Chondrocyte (in vitro differentiated cells): Measurements from ENCODE around the gene NFKBIE. TPM values are rescaled to one million over a fixed set of nuclear protein-coding genes. Genes with fewer than 3 reads are reported as not detected.

ENCODE experiments used
- DNase-seq: peaks from one replicate; pipeline ENCODE4 v3.0.0; 2021; ENCODE audit warnings: mixed read lengths, low spot score
- H3K27ac Mint-ChIP-seq: one replicate; pipeline ENCODE4 v1.8.0; 2021; ENCODE audit warnings: mild to moderate bottlenecking, moderate library complexity, mixed read lengths; ENCODE audit not compliant: unreplicated experiment
- H3K27me3 Mint-ChIP-seq: 2 replicates; pipeline ENCODE4 v1.8.0; 2021; ENCODE audit warnings: low read depth, mixed read lengths
- H3K36me3 Mint-ChIP-seq: 2 replicates; pipeline ENCODE4 v1.8.0; 2021; ENCODE audit warnings: low read depth, mixed read lengths
- H3K4me1 Mint-ChIP-seq: 2 replicates; pipeline ENCODE4 v1.8.0; 2021; ENCODE audit warnings: low read depth, mild to moderate bottlenecking, mixed read lengths
- H3K4me3 Mint-ChIP-seq: one replicate; pipeline ENCODE4 v1.8.0; 2021; ENCODE audit warnings: mild to moderate bottlenecking, moderate library complexity, mixed read lengths; ENCODE audit not compliant: unreplicated experiment
- H3K9me3 Mint-ChIP-seq: 2 replicates; pipeline ENCODE4 v1.8.0; 2021; ENCODE audit warnings: low read depth, mixed read lengths
- CTCF ChIP-seq: fragments of 200-600 bp; sonication (generic); IDR thresholded peaks from 2 replicates; pipeline ENCODE4 v1.5.0; 2021; ENCODE audit warnings: antibody characterized with exemption, mild to moderate bottlenecking, moderate library complexity
- total RNA-seq: library from RNA; stranded (reverse); gene quantifications from 3 replicates; pipeline ENCODE4 v1.2.1, GENCODE V29; 2021

NFKBIE gene
- total RNA-seq, 1 donor from 2014 or later: 6.2 TPM

- Mint-ChIP-seq H3K4me3 (no peak overlapping the region), H3K9me3 (no peaks in the 10 kb centered on the region), H3K27ac (no peak overlapping the region), H3K27me3 (no peaks in the 10 kb centered on the region), H3K36me3 (peaks cover 45% of the 10 kb centered on the region), H3K4me1 (no peaks in the 10 kb centered on the region)
- TF ChIP-seq CTCF: no peak
- no peak for DNase-seq
Observed at GRCh38 chr6:44305200-44305725, 39.9 kb upstream of the NFKBIE start.

GRCh38 chr6:44304282-44305199, 39.2 kb upstream of the NFKBIE start:
- peak; percentile 82 for TF ChIP-seq CTCF

GRCh38 chr6:44303842-44304241, 38.5 kb upstream of the NFKBIE start:
- H3K4me1 Mint-ChIP-seq: no peaks in the 10 kb centered on the region
- no peak for TF ChIP-seq CTCF
- no peak overlapping the region for H3K4me3 Mint-ChIP-seq
- peaks cover 5% of the 10 kb centered on the region for H3K27me3 Mint-ChIP-seq
- no peaks in the 10 kb centered on the region for H3K9me3 Mint-ChIP-seq
- H3K27ac Mint-ChIP-seq: no peak overlapping the region
- DNase-seq: no peak
- H3K36me3 Mint-ChIP-seq: peaks cover 40% of the 10 kb centered on the region

More at GRCh38 chr6:44304282-44305199, 39.2 kb upstream of the NFKBIE start:
- Mint-ChIP-seq H3K4me3 (no peak overlapping the region), H3K36me3 (peaks cover 43% of the 10 kb centered on the region), H3K4me1 (no peaks in the 10 kb centered on the region), H3K27me3 (no peaks in the 10 kb centered on the region), H3K27ac (no peak overlapping the region), H3K9me3 (no peaks in the 10 kb centered on the region)
- no peak for DNase-seq

GRCh38 chr6:44302856-44303255, 37.5 kb upstream of the NFKBIE start:
- peaks cover 36% of the 10 kb centered on the region for H3K36me3 Mint-ChIP-seq

More at GRCh38 chr6:44302856-44303255, 37.5 kb upstream of the NFKBIE start:
- Mint-ChIP-seq H3K4me1 (peaks cover 4% of the 10 kb centered on the region), H3K9me3 (no peaks in the 10 kb centered on the region), H3K27me3 (peaks cover 9% of the 10 kb centered on the region), H3K4me3 (no peak overlapping the region), H3K27ac (no peak overlapping the region)
- no peak for DNase-seq
- no peak for TF ChIP-seq CTCF
